ENCODE measurements around the gene ILDR1.

DNA sequence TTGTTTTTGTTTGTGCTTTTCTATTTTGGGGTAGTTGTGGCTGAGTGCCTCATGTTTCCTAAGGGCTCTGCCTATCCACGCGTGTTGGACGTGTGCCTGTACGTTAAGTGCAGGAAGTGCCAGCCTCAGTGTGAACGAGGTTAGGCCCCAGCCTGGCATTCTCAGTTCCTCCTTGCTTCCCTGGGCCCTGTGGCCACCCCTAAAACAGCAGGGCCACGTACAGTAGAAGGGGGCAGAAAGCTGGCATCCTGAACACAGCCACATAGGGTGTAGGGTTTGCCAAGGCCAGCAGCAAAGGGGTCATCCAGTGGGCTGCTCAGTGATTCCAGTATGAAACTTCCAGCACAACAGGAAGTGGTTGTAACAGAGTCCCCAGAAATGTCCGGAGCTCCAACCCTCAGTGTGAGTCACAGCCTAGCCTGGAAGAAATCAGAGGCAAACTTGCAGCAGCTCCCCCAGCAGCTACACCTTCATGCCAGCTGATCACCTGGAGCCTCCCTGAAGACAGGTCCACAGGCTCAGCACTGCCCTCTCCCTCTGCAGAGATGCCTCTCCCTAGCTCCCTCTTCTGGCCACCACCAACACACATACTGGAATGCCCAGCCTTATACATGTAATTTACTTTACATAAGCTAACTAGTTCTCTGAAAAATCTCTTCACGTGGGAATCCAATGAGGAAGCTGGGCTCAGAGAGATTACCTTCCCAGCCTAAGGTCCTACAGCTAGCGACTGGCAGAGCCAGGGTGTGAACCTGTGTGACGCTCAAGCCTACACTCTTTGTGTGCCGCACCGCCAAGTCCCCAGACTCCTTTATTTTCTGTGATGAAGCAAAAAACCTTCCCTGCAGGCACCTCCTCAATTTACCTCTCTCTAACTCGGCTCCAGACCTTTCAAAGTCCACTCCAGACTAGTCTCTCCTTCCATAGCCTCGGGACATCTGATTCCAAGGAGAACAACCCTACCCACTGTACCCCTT lies 26.6 kb downstream of the ILDR1 start:
- no peak for TF ChIP-seq POLR2A (IDR thresholded peaks at IDR 0.05)
- no peak for TF ChIP-seq EP300 (IDR thresholded peaks at IDR 0.05)

Data from suprapubic skin (tissue), 2 donors.